EL (cell line): ENCODE results near the gene AP3B1.

Source experiments
- DNase-seq: peaks from one replicate; pipeline ENCODE4 v3.0.0-alpha.2; 2016

The AP3B1 gene

GRCh38 chr5:77999399-77999798 is 295.1 kb downstream of the AP3B1 start:
- DNase-seq: no peak

- no peak for DNase-seq
These were observed 297.6 kb downstream of the AP3B1 start for GRCh38 chr5:77996943-77997342.

GRCh38 chr5:77995793-77996409 is 298.6 kb downstream of the AP3B1 start:
- DNase-seq: no peak

GRCh38 chr5:77994943-77995342 is 299.6 kb downstream of the AP3B1 start:
- no peak for DNase-seq

GRCh38 chr5:77993855-77994318 is 300.6 kb downstream of the AP3B1 start:
- DNase-seq: no peak

- DNase-seq: no peak
These were observed 301.2 kb downstream of the AP3B1 start for GRCh38 chr5:77993141-77993854.

GRCh38 chr5:77991084-77991483 is 303.4 kb downstream of the AP3B1 start:
- DNase-seq: no peak

- DNase-seq: no peak
These were observed 304.5 kb downstream of the AP3B1 start for GRCh38 chr5:77990020-77990419.

- no peak for DNase-seq
These were observed 306.5 kb downstream of the AP3B1 start for GRCh38 chr5:77987988-77988387.

GRCh38 chr5:77987331-77987730 is 307.2 kb downstream of the AP3B1 start:
- no peak for DNase-seq

GRCh38 chr5:77986261-77986660 is 308.2 kb downstream of the AP3B1 start:
- no peak for DNase-seq

GRCh38 chr5:77985247-77985646 is 309.3 kb downstream of the AP3B1 start:
- DNase-seq: no peak

- DNase-seq: no peak
These were observed 309.9 kb downstream of the AP3B1 start for GRCh38 chr5:77984587-77984986.

GRCh38 chr5:77983482-77984199 is 310.9 kb downstream of the AP3B1 start:
- no peak for DNase-seq

- no peak for DNase-seq
These were observed 312.7 kb downstream of the AP3B1 start for GRCh38 chr5:77981820-77982219.

GRCh38 chr5:77974576-77974975 is 319.9 kb downstream of the AP3B1 start:
- no peak for DNase-seq

GRCh38 chr5:77973253-77973609 is 321.3 kb downstream of the AP3B1 start:
- DNase-seq: no peak

- peak; percentile 21 for DNase-seq
These were observed 321.8 kb downstream of the AP3B1 start for GRCh38 chr5:77972469-77973252.

GRCh38 chr5:77971776-77972468 is 322.6 kb downstream of the AP3B1 start:
- no peak for DNase-seq

- no peak for DNase-seq
These were observed 323.6 kb downstream of the AP3B1 start for GRCh38 chr5:77970891-77971290.

GRCh38 chr5:77963795-77964194 is 330.7 kb downstream of the AP3B1 start:
- DNase-seq: no peak

- no peak for DNase-seq
These were observed 333.6 kb downstream of the AP3B1 start for GRCh38 chr5:77960863-77961396.
